Activated CD8-positive, alpha-beta memory T cell treated with anti-CD3 and anti-CD28 coated beads, Interleukin-2, amount 50 U/mL, for 24 hours (primary cell): ENCODE data around the gene LRRC36.
A peak's percentile ranks its signal among the peaks of the same experiment; 100 is the strongest.

Experiments used
- DNase-seq: peaks from one replicate; pipeline ENCODE4 v3.0.0-alpha.2; 2020; ENCODE audit errors: extremely low read depth

The LRRC36 gene, protein sequence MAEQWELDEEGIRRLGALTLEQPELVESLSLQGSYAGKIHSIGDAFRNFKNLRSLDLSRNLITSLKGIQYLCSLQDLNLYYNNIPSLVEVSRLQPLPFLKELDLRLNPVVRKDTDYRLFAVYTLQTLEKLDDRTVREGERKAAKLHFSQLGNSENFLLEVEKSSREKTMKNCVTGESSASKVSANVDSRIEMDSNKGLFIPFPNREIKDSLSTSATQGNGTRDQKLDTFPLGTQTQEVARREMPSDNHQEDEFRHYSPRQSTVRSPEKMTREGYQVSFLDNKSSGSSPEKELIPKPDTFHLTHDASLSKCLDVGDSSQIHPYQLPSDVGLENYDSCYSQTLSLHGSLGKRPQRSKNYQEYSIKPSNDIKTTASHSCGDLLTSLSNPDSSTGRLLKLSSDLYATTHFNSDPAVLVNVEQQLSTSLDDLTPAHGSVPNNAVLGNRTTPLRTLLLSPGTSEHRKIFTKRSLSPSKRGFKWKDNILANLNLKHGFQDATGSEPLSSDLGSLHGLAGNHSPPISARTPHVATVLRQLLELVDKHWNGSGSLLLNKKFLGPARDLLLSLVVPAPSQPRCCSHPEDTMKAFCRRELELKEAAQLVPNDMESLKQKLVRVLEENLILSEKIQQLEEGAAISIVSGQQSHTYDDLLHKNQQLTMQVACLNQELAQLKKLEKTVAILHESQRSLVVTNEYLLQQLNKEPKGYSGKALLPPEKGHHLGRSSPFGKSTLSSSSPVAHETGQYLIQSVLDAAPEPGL

DNA sequence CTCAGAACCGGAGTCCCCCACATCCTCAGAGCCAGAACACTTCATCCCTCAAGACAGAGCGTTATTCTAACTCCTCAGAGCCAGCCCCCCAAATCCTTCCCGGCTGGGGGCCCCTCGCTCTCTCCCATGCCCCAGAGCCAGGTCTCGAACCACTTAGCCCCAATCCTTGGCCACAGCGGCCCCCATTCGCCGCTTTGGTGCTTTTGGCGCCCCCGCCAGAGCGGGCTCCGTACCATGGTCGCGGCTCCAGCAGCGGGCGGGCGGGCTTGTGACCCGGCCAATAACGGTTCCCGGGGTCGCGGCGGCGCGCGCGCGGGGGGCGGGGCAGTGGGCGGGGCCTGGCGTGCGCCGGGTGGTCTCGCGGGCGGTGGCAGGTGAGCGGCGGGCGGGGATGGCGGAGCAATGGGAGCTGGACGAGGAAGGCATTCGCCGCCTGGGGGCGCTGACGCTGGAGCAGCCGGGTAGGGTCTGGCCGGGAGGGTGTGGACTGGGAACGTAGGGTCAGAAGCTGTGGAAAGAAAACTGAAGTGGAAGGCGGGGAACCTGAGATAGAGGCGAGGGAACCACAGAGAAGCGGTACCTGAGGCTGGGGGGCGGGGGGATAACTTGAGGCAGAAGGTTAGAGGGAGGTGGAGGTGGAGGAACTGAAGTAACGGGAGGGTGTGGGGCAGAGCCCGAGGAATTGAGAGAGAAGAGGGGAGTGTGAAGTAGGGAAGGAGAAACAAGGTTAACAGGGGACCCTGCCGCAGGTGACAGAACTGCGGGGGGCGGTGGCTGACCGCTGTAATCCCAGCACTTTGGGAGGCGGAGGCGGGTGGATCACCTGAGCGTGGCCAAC is at the start of gene LRRC36, which contains the start of gene KCTD19:
Gene LRRC36 (plus strand): TSS at position 344 of the 838 bp plus-strand sequence. CDS start 48 bp downstream, at position 392.
Gene KCTD19 (minus strand): TSS at position 270 of the 838 bp plus-strand sequence. CDS start 34 bp downstream, at position 236.
- DNase-seq, result peak; percentile 30

DNA sequence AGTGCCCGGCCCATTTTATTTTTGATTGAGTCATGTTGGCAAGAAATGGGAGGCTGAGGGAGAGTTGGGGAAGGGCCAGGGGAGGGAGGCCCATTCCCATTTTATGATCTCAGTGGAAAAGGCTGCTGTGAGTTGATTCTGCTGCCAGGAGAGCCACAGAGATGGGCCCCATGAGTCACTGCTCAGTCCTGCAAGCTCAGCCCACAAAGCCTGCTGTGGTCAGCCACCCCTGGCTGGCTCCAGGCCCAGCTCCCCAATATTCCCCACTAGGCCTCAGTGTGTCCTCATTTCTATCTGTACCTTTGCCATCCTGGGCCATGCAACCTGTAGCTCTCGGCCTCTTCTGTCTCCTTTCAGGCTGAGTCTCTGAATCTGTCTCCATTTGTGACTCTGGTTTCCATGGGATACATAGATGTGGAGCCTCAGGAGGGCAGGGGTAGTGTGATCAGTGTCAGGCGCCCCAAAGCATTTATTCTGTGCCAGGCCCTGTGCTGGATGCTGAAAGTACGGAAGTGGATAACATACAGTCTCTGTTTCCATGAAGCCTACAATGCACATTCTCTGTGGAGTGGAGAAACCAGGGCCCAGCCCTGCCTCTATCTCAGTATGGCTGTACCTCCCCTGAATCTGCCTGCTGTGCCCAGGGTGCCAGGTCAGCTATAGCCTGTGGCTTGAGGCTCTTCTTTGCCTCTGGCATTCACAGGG is 49.2 kb upstream of the LRRC36 start:
- no peak for DNase-seq

DNA sequence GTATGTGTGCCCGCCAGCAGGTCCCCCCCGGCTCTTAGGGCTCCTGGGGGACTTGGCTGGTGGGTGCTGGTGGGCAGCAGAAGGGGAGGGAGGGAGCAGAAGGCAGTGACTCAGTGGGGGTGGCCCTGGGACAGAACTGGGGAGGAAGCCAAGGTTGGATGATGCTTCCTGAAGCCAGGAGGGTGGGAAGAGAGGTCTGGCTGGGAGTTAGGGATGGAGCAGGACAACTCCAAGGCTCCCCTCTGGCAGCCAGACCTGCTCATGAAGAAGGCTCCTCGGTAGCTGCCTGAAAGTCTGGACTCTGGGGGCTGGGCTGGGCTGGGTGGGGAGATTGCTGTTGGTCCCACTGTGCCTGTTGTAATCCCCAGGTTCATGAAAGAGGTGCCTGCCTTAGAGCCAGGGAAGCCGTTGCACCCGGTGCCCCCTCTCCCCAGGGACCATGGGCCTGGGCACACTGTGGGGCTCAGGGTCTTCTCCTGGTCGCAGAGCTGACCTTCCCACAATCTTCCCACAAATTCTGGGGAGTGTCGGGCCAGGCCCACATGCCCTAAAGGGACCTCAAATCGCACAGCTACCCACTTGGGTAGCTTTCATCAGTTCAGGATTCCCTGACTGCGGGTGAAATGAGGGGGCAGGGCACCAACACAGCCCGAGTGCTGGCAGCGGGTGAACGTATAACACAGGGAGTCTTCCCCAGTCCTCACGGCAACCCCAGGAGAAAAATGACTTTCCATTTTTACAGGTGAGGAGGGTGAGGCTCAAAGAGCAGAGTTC is 48.4 kb upstream of the LRRC36 start:
- DNase-seq, result no peak

DNA sequence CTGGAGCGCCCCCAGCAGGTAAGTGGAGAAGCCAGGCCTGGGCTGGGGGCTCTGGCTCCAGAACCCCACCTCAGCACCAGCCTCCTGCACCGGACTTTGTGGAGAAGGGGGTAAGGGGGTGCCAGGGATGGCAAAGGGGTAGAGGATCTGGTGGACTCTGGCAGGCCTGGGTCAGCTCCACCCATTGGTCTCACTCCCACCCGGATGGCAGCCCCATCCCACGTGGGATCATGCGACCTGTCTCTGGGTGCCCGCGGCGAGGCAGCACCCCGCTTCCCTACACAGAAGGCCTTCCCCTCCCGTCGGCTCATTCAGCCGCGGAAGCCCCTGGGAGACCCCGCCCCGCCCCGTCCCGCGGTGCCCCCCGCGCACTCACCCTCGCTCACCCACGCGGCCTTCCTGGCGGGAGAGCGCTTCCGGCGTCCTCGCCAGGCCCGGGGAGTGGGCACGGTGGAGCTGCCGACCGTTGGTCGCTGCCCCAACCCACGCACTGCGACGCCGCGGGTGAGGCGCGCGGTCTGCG is 47.8 kb upstream of the LRRC36 start:
- DNase-seq, result no peak

DNA sequence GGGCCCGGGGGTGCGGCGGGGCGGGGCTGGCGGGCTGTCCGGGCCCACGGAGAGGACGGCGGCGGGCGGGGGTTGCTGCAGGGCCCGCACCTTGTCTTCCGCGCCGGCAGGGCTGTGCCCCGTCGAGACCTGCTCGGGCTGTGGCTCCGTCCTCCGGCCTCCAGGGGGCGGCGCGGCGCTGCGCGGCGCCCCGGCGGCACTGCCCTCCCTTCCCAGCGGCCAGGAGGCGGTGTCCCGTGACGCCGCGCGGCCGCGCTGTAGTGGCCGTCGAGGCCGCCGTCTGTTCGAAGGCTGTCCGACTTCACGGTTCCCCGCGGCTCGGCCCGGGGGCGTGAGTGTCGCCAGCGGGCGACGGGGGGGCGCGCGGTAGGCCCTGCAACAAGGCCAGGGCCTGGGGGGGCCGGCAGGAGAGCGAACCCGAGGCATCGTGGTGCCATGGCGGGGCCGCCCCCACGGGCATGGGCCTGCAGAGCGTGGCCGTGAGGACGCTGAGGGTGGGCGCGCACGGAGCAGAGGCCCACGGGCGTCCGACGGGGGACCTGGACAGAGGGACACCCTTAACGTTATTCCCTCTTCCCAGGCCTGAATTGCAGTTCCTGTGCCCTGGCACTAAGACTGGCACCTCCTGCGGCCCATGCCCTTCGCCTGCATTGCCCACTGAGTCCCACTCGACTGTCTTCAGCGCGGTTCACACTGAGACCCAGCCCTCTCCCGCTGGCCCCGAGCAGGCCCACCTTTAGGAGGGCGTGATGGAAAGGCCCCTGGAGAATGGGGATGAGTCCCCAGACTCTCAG is 47.1 kb upstream of the LRRC36 start, which contains the start of gene PLEKHG4:
Gene PLEKHG4 (plus strand): TSS at position 237 of the 794 bp plus-strand sequence. CDS start 513 bp downstream, at position 750.
- peak; percentile 47 for DNase-seq

DNA sequence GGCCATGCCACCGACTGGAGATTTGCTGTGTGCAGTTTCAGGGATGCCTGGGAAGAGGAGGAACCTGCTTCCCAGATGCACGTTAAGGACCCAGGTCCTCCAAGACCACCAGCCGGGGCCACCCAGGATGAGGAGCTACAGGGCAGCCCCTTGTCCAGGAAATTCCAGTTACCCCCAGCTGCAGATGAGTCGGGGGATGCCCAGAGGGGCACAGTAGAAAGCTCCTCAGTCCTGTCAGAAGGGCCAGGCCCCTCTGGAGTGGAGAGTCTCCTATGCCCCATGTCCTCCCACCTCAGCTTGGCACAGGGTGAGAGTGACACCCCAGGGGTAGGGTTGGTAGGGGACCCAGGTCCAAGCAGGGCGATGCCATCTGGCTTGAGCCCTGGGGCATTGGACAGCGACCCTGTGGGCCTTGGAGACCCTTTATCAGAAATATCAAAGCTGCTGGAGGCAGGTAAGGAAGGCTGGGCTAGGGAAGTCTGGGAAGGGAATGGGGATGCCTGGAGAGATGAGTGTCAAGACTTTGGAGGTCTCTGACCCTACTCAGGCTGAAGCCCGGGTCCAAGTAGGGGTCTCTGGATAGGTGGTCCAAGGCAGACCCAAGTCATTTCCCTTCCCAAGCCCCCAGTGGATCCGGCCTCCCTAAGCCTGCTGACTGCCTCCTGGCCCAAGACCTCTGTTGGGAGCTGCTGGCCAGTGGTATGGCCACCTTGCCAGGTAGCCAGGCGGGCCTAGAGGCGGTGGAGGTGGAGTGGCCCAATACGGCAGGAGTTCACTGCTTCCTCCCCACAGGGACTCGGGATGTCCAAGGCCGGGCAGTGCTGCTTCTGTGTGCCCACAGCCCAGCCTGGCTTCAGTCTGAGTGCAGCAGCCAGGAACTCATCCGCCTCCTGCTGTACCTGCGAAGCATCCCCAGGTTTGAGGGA is 46.3 kb upstream of the LRRC36 start:
- DNase-seq, result no peak

DNA sequence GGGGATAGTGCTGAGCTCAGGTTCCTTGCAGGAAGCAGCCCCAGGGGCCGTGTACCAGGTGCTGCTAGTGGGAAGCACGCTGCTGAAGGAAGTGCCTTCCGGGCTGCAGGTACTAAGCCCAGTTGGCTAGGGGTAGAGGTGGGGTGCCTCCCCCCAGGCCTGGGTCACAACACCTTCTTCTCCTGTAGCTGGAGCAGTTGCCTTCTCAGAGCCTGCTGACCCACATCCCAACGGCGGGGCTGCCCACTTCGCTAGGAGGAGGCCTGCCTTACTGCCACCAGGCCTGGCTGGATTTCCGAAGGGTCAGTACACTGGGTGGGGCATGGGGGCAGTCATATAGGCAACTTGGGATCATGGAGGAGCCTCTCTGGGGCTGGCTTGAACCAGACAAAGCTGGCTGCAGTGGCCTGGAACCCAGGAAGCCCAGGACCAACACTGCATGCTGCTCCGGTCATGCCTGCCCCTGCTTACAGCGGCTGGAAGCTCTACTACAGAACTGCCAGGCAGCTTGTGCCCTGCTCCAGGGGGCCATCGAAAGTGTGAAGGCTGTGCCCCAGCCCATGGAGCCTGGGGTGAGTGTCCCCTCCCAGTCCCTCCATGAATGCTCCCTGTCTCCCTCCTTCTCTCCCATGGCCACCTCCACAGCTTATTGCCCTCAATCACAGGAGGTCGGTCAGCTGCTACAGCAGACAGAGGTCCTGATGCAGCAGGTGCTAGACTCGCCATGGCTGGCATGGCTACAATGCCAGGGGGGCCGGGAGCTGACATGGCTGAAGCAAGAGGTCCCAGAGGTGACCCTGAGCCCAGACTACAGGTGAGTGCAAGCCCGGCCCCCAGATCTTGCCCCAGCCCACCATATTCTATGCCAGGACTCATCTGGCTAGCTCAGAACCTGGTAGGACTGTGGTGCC is 44.8 kb upstream of the LRRC36 start:
- no peak for DNase-seq

DNA sequence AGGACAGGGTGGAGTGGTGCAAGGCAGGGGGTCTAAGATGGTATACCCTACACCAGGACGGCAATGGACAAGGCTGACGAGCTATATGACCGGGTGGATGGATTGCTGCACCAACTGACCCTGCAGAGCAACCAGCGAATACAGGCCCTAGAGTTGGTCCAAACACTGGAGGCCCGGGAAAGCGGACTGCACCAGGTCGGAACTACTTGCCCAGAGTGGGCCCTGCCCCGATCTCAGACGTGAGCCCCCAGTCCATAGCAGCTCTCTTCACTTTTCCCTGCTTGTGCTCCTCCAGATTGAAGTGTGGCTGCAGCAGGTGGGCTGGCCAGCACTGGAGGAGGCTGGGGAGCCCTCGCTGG is 44.2 kb upstream of the LRRC36 start:
- no peak for DNase-seq

DNA sequence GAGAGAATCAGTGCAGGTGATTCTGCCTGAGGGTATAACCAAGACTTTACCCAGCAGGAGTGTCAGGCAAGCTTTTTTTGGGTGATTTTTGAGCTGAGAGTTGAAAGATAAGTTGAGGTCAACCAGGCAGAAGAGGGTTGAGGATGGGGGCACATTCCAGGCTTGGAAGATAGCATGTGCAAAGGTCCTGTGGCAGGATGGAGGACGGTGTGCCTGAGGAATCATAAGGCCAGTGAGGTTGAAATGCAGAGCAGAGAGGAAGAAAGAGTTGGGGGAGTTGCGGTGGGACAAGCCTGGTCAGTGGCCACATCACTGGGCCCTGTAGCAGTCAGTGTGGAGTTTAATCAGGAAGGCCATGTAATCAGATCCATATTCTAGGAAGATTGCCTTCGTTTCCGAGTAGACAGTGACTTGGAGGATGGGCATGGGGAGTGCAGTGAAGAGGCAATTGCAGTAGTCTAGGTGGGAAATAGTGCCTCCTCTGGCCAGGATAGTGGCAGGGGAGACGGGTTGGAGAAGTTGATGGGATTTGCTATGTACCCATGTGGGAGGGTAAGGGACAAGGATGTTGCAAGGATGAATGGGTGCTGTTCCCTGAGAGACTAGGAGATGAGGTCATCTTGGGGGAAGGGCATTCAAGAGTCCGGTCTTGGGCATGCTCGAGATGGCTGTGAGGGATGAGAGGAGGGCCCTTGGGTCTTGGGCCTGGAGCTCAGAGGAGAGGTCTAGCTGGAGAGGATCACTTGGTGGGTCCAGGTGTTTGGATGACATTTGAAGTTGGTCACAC is 43.4 kb upstream of the LRRC36 start:
- no peak for DNase-seq

DNA sequence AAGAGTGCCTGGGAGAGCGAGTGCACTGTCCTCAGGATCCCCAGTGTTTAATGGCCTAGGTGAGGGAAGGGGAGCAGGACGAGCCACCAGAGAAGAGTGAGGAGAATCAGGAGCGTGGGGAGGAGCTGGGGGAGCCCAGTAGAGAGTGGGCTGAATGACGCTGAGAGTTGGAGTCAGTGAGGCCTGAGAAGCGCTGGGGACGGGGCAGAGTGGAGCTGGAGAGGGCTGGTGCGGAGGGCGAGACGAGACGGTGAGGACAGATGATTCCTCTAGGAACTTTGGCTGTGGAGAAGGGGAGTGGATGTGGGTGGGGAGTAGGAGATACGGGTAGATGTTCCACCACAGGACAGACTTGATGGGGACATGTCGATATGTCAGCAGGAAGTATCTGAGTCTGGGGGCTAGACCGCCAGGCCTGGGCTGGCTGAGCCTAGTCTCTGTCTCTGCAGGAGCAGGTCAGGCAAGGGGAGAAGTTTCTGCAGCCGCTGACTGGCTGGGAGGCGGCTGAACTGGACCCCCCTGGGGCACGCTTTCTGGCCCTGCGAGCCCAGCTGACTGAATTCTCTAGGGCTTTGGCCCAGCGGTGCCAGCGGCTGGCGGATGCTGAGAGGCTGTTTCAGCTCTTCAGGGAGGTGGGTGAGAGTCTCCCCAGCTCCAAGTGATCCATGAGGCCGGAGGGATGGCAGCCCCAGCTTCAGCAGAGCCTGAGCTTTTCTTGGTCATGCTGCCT is 42.6 kb upstream of the LRRC36 start:
- no peak for DNase-seq

DNA sequence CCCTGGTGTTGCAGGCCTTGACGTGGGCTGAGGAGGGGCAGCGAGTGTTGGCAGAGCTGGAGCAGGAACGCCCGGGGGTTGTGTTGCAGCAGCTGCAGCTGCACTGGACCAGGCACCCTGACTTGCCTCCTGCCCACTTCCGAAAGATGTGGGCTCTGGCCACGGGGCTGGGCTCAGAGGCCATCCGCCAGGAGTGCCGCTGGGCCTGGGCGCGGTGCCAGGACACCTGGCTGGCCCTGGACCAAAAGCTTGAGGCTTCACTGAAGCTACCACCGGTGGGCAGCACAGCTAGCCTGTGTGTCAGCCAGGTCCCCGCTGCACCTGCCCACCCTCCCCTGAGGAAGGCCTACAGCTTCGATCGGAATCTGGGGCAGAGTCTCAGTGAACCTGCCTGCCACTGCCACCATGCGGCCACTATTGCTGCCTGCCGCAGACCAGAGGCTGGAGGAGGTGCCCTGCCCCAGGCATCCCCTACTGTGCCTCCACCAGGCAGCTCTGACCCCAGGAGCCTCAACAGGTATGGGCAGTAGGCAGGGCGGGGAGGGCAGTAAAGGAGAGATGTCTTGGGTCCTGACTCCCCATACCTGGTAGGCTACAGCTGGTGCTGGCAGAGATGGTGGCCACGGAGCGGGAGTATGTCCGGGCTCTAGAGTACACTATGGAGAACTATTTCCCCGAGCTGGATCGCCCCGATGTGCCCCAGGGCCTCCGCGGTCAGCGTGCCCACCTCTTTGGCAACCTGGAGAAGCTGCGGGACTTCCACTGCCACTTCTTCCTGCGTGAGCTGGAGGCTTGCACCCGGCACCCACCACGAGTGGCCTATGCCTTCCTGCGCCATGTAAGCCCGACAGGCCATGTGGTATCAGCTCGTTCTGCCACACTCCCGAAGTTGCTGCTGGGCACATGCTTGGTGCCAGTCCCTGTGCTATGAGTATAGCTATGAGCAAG is 41.6 kb upstream of the LRRC36 start:
- no peak for DNase-seq

DNA sequence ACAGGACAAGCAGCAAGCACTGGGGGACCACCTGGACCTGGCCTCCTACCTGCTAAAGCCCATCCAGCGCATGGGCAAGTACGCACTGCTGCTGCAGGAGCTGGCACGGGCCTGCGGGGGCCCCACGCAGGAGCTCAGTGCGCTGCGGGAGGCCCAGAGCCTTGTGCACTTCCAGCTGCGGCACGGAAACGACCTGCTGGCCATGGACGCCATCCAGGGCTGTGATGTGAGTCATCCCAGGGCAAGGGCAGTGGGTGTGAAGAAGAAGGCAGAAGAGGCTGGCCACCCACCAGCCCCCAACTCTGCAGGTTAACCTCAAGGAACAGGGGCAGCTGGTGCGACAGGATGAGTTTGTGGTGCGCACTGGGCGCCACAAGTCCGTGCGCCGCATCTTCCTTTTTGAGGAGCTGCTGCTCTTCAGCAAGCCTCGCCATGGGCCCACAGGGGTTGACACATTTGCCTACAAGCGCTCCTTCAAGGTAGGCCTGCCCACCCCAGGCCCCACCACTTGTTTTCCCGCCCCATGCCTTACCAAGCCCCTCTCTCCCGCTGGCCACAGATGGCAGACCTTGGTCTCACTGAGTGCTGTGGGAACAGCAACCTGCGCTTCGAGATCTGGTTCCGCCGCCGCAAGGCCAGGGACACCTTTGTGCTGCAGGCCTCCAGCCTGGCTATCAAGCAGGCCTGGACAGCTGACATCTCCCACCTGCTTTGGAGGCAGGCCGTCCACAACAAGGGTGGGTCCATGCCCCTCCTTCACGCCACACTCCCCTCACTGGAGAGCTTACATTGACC is 40.0 kb upstream of the LRRC36 start:
- DNase-seq, result no peak

DNA sequence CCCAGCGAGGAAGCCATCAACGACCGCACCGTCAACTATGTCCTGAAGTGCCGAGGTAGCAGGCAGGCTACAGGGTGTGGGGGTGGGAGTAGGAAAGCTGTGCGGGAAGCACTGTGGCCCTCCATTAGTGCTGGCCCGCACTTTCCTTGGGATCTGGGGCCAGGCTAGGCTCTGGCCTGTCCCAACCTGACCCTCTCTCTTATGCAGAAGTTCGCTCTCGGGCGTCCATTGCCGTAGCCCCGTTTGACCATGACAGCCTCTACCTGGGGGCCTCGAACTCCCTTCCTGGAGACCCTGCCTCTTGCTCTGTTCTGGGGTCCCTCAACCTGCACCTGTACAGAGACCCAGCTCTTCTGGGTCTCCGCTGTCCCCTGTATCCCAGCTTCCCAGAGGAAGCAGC is 38.7 kb upstream of the LRRC36 start:
- no peak for DNase-seq

DNA sequence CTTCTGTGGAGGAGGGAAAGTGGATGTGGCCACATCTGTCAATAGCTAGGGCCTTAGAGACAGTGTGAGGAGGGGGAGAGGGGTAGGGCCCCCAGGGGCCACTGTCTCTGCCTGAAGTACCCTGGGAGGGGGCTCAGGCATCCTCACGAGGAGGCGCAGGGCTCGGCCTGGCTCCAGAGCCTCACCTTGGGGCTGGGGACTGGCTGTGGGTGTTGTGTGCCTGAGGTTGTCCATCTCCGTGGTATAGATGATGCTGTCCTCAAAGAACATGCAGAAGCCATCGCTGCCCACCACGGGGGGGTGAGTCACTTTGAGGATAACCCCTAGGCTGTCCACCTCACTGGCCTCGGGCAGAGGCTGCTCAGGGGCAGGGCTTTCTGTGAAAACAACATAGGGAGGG is 35.2 kb upstream of the LRRC36 start:
- no peak for DNase-seq
